ENCODE results near the gene IBSP.

IBSP gene

GRCh38 chr4:87838890-87839591, 39.7 kb downstream of the IBSP start:
- peak; percentile 18 to 86 for DNase-seq

GRCh38 chr4:87839592-87839946, 40.2 kb downstream of the IBSP start:
- DNase-seq = no peak

GRCh38 chr4:87840149-87840548, 40.8 kb downstream of the IBSP start:
- DNase-seq = peak in 1 of 2 donors; percentile 80

GRCh38 chr4:87843936-87844335, 44.6 kb downstream of the IBSP start:
- DNase-seq = peak in 1 of 2 donors; percentile 86

- DNase-seq = no peak
Observed at GRCh38 chr4:87844452-87844851, 45.1 kb downstream of the IBSP start.

GRCh38 chr4:87846226-87846625, 46.9 kb downstream of the IBSP start:
- DNase-seq = no peak

- peak; percentile 39 to 89 for DNase-seq
Observed at GRCh38 chr4:87848622-87849351, 49.4 kb downstream of the IBSP start.

- DNase-seq = no peak
Observed at GRCh38 chr4:87849612-87850011, 50.3 kb downstream of the IBSP start.

- peak in 1 of 2 donors; percentile 8 for DNase-seq
Observed at GRCh38 chr4:87851332-87851731, 52.0 kb downstream of the IBSP start.

GRCh38 chr4:87851953-87852352, 52.6 kb downstream of the IBSP start:
- DNase-seq = no peak

- peak in 1 of 2 donors; percentile 83 for DNase-seq
Observed at GRCh38 chr4:87853108-87853507, 53.8 kb downstream of the IBSP start.

- no peak for DNase-seq
Observed at GRCh38 chr4:87853891-87854290, 54.5 kb downstream of the IBSP start.

- DNase-seq = no peak
Observed at GRCh38 chr4:87855559-87855958, 56.2 kb downstream of the IBSP start.

- DNase-seq = no peak
Observed at GRCh38 chr4:87856816-87857215, 57.5 kb downstream of the IBSP start.

GRCh38 chr4:87857789-87858188, 58.4 kb downstream of the IBSP start:
- no peak for DNase-seq
